ENCODE results near the gene WNT7B.

Gene WNT7B

GRCh38 chr22:45891996-45892621, 84.9 kb downstream of the WNT7B start:
- no peaks in the 10 kb centered on the region for H3K9me3 ChIP-seq
- no peaks in the 10 kb centered on the region for H3K36me3 ChIP-seq
- intact Hi-C loops (cut with DNase I; ENCODE audit: low total_unique reads), result no loop called here
- TF ChIP-seq CTCF (IDR thresholded peaks at IDR 0.05), result no peak
- no peak overlapping the region for H3K27ac ChIP-seq
- peaks cover 0 to 83% of the 10 kb centered on the region in 2 donors for H3K27me3 ChIP-seq
- DNase-seq, result no peak
- no peak overlapping the region for H3K4me3 ChIP-seq
- peaks cover 0 to 19% (median 3%) of the 10 kb centered on the region in 4 donors for H3K4me1 ChIP-seq

- peaks cover 0 to 82% of the 10 kb centered on the region in 2 donors for H3K27me3 ChIP-seq
- no peak overlapping the region for H3K27ac ChIP-seq
These were observed 85.4 kb downstream of the WNT7B start for GRCh38 chr22:45891471-45891995.

GRCh38 chr22:45891021-45891421, 85.9 kb downstream of the WNT7B start:
- Histone ChIP-seq H3K27me3 (peaks cover 0 to 82% of the 10 kb centered on the region in 2 donors), H3K4me3 (no peak overlapping the region), H3K27ac (no peak overlapping the region), H3K9me3 (no peaks in the 10 kb centered on the region), H3K4me1 (peaks cover 0 to 8% (median 3%) of the 10 kb centered on the region in 4 donors), H3K36me3 (no peaks in the 10 kb centered on the region)
- intact Hi-C loops (cut with DNase I; ENCODE audit: low total_unique reads), result no loop called here
- no peak for TF ChIP-seq CTCF (IDR thresholded peaks at IDR 0.05)
- DNase-seq, result no peak

More at GRCh38 chr22:45891471-45891995, 85.4 kb downstream of the WNT7B start:
- no peak for TF ChIP-seq CTCF (IDR thresholded peaks at IDR 0.05)
- Histone ChIP-seq H3K9me3 (no peaks in the 10 kb centered on the region), H3K36me3 (no peaks in the 10 kb centered on the region), H3K4me3 (no peak overlapping the region), H3K4me1 (peaks cover 0 to 13% (median 3%) of the 10 kb centered on the region in 4 donors)
- no peak for DNase-seq
- intact Hi-C loops (cut with DNase I; ENCODE audit: low total_unique reads), result no loop called here

- H3K9me3 ChIP-seq, result no peaks in the 10 kb centered on the region
- no peak overlapping the region for H3K4me3 ChIP-seq
- peaks cover 0 to 7% (median 3%) of the 10 kb centered on the region in 4 donors for H3K4me1 ChIP-seq
- H3K27ac ChIP-seq, result no peak overlapping the region
- H3K36me3 ChIP-seq, result no peaks in the 10 kb centered on the region
- intact Hi-C loops (cut with DNase I; ENCODE audit: low total_unique reads), result no loop called here
- no peak for DNase-seq
- no peak for TF ChIP-seq CTCF (IDR thresholded peaks at IDR 0.05)
- peaks cover 0 to 82% of the 10 kb centered on the region in 2 donors for H3K27me3 ChIP-seq
These were observed 86.7 kb downstream of the WNT7B start for GRCh38 chr22:45890351-45890635.

- no peak overlapping the region for H3K4me3 ChIP-seq
- no peak overlapping the region for H3K27ac ChIP-seq
- TF ChIP-seq CTCF (IDR thresholded peaks at IDR 0.05), result no peak
- H3K4me1 ChIP-seq, result peaks cover 0 to 7% (median 3%) of the 10 kb centered on the region in 4 donors
- intact Hi-C loops (cut with DNase I; ENCODE audit: low total_unique reads), result no loop called here
- peaks cover 0 to 87% of the 10 kb centered on the region in 2 donors for H3K27me3 ChIP-seq
- DNase-seq, result no peak
- no peaks in the 10 kb centered on the region for H3K9me3 ChIP-seq
- H3K36me3 ChIP-seq, result no peaks in the 10 kb centered on the region
These were observed 87.2 kb downstream of the WNT7B start for GRCh38 chr22:45889539-45890350.

All from tibial artery (tissue), 4 donors.